ENCODE results near the gene SMPDL3A.

SMPDL3A gene

GRCh38 chr6:122778302-122778701 lies 10.8 kb upstream of the SMPDL3A start:
- DNase-seq, result no peak

GRCh38 chr6:122778985-122779661 lies 9.9 kb upstream of the SMPDL3A start:
- no peak for DNase-seq

GRCh38 chr6:122779667-122780066 lies 9.4 kb upstream of the SMPDL3A start, which contains the start of gene FABP7:
TSS of gene FABP7 (plus strand) at chr6:122779716. CDS start at chr6:122779795, 79 bp downstream.
- DNase-seq, result no peak

- no peak for DNase-seq
Measured at GRCh38 chr6:122780114-122780513, 8.9 kb upstream of the SMPDL3A start.

- DNase-seq, result no peak
Measured at GRCh38 chr6:122781716-122782115, 7.3 kb upstream of the SMPDL3A start.

GRCh38 chr6:122783401-122783800 lies 5.7 kb upstream of the SMPDL3A start:
- DNase-seq, result no peak

GRCh38 chr6:122785891-122786290 lies 3.2 kb upstream of the SMPDL3A start:
- DNase-seq, result no peak

- no peak for DNase-seq
Measured at GRCh38 chr6:122787721-122788120, 1.3 kb upstream of the SMPDL3A start.

GRCh38 chr6:122788208-122788607 lies 850 bp upstream of the SMPDL3A start:
- DNase-seq, result no peak

- peak; percentile 54 for DNase-seq
Measured at GRCh38 chr6:122788663-122789181, 336 bp upstream of the SMPDL3A start.

- no peak for DNase-seq
Measured at GRCh38 chr6:122790028-122790422, 967 bp downstream of the SMPDL3A start.

- DNase-seq, result no peak
Measured at GRCh38 chr6:122790423-122791309, 1.6 kb downstream of the SMPDL3A start.

- no peak for DNase-seq
Measured at GRCh38 chr6:122791310-122791679, 2.2 kb downstream of the SMPDL3A start.

- DNase-seq, result no peak
Measured at GRCh38 chr6:122792766-122793165, 3.7 kb downstream of the SMPDL3A start.

- no peak for DNase-seq
Measured at GRCh38 chr6:122797537-122797936, 8.5 kb downstream of the SMPDL3A start.

- no peak for DNase-seq
Measured at GRCh38 chr6:122798099-122798641, 9.1 kb downstream of the SMPDL3A start.

GRCh38 chr6:122799140-122799745 lies 10.2 kb downstream of the SMPDL3A start:
- no peak for DNase-seq

- no peak for DNase-seq
Measured at GRCh38 chr6:122799916-122800686, 11.0 kb downstream of the SMPDL3A start.

- DNase-seq, result no peak
Measured at GRCh38 chr6:122800906-122801305, 11.8 kb downstream of the SMPDL3A start.

- no peak for DNase-seq
Measured at GRCh38 chr6:122801397-122801796, 12.3 kb downstream of the SMPDL3A start.

GRCh38 chr6:122803171-122803661 lies 14.2 kb downstream of the SMPDL3A start:
- no peak for DNase-seq

GRCh38 chr6:122804962-122805485 lies 16.0 kb downstream of the SMPDL3A start:
- no peak for DNase-seq

All from NCI-H524 treated with DMSO at 0.1 percent for 48 hours (cell line).